SK-N-SH treated with all-trans-retinoic acid at 6 μM for 48 hours (cell line): Measurements from ENCODE around the gene DENND1A.
"Not testable (repeated sequence)": the region's sequence is repeated elsewhere in the genome, so short reads cannot be mapped to it uniquely, and the experiment has no call there.

Experiments
- ATAC-seq: fragments of 200-7000 bp; cut with Tn5 transposase; 3 replicates; pipeline ENCODE4 v1.9.1; 2020; ENCODE audit warnings: mild to moderate bottlenecking, moderate library complexity
- ARNTL ChIP-seq: fragments of 450-650 bp; formaldehyde crosslinking; IDR thresholded peaks from 2 replicates; pipeline ENCODE4 v1.5.0; 2020; ENCODE audit warnings: low read depth, mild to moderate bottlenecking, moderate library complexity, borderline replicate concordance
- BACH2 ChIP-seq: fragments of 250-450 bp; sonication (Bioruptor Pico); IDR thresholded peaks from 2 replicates; pipeline ENCODE4 v1.9.0; 2021; ENCODE audit warnings: mild to moderate bottlenecking, borderline replicate concordance
- CSDC2 ChIP-seq: fragments of 250-450 bp; sonication (Bioruptor Pico); IDR thresholded peaks from 2 replicates; pipeline ENCODE4 v1.5.0; 2020; ENCODE audit warnings: mild to moderate bottlenecking, moderate library complexity
- ISL1 ChIP-seq: fragments of 250-450 bp; sonication (Bioruptor Pico); IDR thresholded peaks from 2 replicates; pipeline ENCODE4 v2.1.2; 2022; ENCODE audit warnings: mild to moderate bottlenecking, moderate library complexity
- OSR1 ChIP-seq: fragments of 250-450 bp; sonication (Bioruptor Pico); IDR thresholded peaks from 2 replicates; pipeline ENCODE4 v1.8.0; 2022; ENCODE audit warnings: moderate library complexity, mild to moderate bottlenecking, inconsistent platforms
- RARB ChIP-seq: fragments of 250-450 bp; sonication (Bioruptor Pico); IDR thresholded peaks from 2 replicates; pipeline ENCODE4 v1.8.0; 2021; ENCODE audit warnings: mild to moderate bottlenecking, moderate library complexity
- SNAI2 ChIP-seq: fragments of 250-450 bp; sonication (Bioruptor Pico); IDR thresholded peaks from 2 replicates; pipeline ENCODE4 v1.5.0; 2020; ENCODE audit warnings: mild to moderate bottlenecking, moderate library complexity
- TCF4 ChIP-seq: fragments of 250-450 bp; sonication (Bioruptor Pico); IDR thresholded peaks from 2 replicates; pipeline ENCODE4 v1.8.0; 2021; ENCODE audit warnings: mild to moderate bottlenecking, moderate library complexity, borderline replicate concordance
- TOX ChIP-seq: fragments of 250-450 bp; sonication (Bioruptor Pico); IDR thresholded peaks from 2 replicates; pipeline ENCODE4 v1.8.0; 2021; ENCODE audit warnings: mild to moderate bottlenecking, moderate library complexity, borderline replicate concordance
- ZC3H10 ChIP-seq: fragments of 250-450 bp; sonication (Bioruptor Pico); IDR thresholded peaks from 2 replicates; pipeline ENCODE4 v1.5.1; 2021; ENCODE audit warnings: mild to moderate bottlenecking, moderate library complexity
- ZFP30 ChIP-seq: fragments of 450-650 bp; formaldehyde crosslinking; IDR thresholded peaks from 2 replicates; pipeline ENCODE4 v1.5.0; 2022; ENCODE audit warnings: mild to moderate bottlenecking, moderate library complexity
- ZNF565 ChIP-seq: fragments of 450-650 bp; formaldehyde crosslinking; conservative IDR thresholded peaks from 2 replicates; pipeline ENCODE4 v1.5.0; 2020; ENCODE audit warnings: low read depth, mild to moderate bottlenecking, moderate library complexity
- ZNF70 ChIP-seq: fragments of 450-650 bp; formaldehyde crosslinking; IDR thresholded peaks from 2 replicates; pipeline ENCODE4 v1.5.0; 2020; ENCODE audit warnings: mild to moderate bottlenecking, moderate library complexity
- ZNF8 ChIP-seq: fragments of 450-650 bp; formaldehyde crosslinking; IDR thresholded peaks from 2 replicates; pipeline ENCODE4 v1.5.0; 2020; ENCODE audit warnings: mild to moderate bottlenecking, moderate library complexity
- TF ChIP-seq, protein P1 (sequence below): fragments of 250-450 bp; sonication (Bioruptor Pico); IDR thresholded peaks from 2 replicates; pipeline ENCODE4 v1.8.0; 2020; ENCODE audit warnings: mild to moderate bottlenecking, moderate library complexity, borderline replicate concordance
- TF ChIP-seq, protein P2 (sequence below): fragments of 250-450 bp; sonication (Bioruptor Pico); IDR thresholded peaks from 2 replicates; pipeline ENCODE4 v1.8.0; 2021; ENCODE audit warnings: low read depth, mild to moderate bottlenecking, moderate library complexity, borderline replicate concordance
- TF ChIP-seq, protein P3 (sequence below): fragments of 250-450 bp; sonication (Bioruptor Pico); IDR thresholded peaks from 2 replicates; pipeline ENCODE4 v1.5.0; 2020; ENCODE audit warnings: mild to moderate bottlenecking, moderate library complexity
- TF ChIP-seq, protein P4 (sequence below): fragments of 250-450 bp; sonication (Bioruptor Pico); IDR thresholded peaks from 2 replicates; pipeline ENCODE4 v1.5.1; 2021; ENCODE audit warnings: mild to moderate bottlenecking, moderate library complexity

The DENND1A gene

DNA sequence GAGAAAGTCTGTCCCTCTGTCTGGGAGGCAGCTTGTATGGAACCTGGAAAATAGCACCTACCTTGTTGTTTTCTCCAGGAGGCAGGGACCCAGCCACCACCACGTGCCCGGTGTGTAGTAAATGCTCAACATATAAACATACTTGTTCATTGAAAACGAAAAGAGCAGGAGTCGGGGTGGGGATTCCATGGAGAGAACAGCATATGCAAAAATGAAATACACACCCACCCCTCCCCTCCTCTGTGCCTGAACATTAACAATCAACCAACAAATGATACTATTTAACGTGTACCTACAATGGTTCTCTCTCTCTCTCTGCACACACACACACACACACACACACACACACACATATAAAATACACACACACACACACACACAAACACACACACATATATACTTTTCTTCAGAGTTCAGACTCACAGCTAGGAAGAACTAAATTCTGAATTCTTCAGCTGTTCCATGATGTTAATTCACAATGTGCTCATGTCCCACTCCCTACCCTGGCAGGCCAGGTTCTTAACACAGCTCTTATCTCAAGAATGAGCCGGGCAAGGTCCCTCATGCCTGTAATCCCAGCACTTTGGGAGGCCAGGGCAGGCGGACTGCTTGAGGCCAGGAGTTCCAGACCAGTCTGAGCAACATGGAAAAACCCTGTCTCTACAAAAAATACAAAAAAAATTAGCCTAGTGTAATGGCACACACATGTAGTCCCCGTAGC is 16.3 kb upstream of the DENND1A start:
- TF ChIP-seq ISL1 (CRISPR knock-in tag) = no peak
- no peak for TF ChIP-seq ZNF565 (CRISPR knock-in tag)
- TF ChIP-seq, protein P1, sequence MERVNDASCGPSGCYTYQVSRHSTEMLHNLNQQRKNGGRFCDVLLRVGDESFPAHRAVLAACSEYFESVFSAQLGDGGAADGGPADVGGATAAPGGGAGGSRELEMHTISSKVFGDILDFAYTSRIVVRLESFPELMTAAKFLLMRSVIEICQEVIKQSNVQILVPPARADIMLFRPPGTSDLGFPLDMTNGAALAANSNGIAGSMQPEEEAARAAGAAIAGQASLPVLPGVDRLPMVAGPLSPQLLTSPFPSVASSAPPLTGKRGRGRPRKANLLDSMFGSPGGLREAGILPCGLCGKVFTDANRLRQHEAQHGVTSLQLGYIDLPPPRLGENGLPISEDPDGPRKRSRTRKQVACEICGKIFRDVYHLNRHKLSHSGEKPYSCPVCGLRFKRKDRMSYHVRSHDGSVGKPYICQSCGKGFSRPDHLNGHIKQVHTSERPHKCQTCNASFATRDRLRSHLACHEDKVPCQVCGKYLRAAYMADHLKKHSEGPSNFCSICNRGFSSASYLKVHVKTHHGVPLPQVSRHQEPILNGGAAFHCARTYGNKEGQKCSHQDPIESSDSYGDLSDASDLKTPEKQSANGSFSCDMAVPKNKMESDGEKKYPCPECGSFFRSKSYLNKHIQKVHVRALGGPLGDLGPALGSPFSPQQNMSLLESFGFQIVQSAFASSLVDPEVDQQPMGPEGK (CRISPR knock-in tag) = no peak
- no peak for TF ChIP-seq ZNF70 (CRISPR knock-in tag)
- no peak for TF ChIP-seq TCF4 (CRISPR knock-in tag)
- no peak for TF ChIP-seq BACH2
- TF ChIP-seq ZNF8 (CRISPR knock-in tag) = no peak
- no peak for TF ChIP-seq TOX (CRISPR knock-in tag)
- TF ChIP-seq, protein P2, sequence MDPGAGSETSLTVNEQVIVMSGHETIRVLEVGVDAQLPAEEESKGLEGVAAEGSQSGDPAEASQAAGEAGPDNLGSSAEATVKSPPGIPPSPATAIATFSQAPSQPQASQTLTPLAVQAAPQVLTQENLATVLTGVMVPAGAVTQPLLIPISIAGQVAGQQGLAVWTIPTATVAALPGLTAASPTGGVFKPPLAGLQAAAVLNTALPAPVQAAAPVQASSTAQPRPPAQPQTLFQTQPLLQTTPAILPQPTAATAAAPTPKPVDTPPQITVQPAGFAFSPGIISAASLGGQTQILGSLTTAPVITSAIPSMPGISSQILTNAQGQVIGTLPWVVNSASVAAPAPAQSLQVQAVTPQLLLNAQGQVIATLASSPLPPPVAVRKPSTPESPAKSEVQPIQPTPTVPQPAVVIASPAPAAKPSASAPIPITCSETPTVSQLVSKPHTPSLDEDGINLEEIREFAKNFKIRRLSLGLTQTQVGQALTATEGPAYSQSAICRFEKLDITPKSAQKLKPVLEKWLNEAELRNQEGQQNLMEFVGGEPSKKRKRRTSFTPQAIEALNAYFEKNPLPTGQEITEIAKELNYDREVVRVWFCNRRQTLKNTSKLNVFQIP (CRISPR knock-in tag) = no peak
- no peak for TF ChIP-seq ARNTL (CRISPR knock-in tag)
- TF ChIP-seq ZC3H10 (CRISPR knock-in tag) = no peak
- TF ChIP-seq, protein P3, sequence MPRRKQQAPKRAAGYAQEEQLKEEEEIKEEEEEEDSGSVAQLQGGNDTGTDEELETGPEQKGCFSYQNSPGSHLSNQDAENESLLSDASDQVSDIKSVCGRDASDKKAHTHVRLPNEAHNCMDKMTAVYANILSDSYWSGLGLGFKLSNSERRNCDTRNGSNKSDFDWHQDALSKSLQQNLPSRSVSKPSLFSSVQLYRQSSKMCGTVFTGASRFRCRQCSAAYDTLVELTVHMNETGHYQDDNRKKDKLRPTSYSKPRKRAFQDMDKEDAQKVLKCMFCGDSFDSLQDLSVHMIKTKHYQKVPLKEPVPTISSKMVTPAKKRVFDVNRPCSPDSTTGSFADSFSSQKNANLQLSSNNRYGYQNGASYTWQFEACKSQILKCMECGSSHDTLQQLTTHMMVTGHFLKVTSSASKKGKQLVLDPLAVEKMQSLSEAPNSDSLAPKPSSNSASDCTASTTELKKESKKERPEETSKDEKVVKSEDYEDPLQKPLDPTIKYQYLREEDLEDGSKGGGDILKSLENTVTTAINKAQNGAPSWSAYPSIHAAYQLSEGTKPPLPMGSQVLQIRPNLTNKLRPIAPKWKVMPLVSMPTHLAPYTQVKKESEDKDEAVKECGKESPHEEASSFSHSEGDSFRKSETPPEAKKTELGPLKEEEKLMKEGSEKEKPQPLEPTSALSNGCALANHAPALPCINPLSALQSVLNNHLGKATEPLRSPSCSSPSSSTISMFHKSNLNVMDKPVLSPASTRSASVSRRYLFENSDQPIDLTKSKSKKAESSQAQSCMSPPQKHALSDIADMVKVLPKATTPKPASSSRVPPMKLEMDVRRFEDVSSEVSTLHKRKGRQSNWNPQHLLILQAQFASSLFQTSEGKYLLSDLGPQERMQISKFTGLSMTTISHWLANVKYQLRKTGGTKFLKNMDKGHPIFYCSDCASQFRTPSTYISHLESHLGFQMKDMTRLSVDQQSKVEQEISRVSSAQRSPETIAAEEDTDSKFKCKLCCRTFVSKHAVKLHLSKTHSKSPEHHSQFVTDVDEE (CRISPR knock-in tag) = no peak
- TF ChIP-seq SNAI2 (CRISPR knock-in tag) = no peak
- ATAC-seq = no peak

DNA sequence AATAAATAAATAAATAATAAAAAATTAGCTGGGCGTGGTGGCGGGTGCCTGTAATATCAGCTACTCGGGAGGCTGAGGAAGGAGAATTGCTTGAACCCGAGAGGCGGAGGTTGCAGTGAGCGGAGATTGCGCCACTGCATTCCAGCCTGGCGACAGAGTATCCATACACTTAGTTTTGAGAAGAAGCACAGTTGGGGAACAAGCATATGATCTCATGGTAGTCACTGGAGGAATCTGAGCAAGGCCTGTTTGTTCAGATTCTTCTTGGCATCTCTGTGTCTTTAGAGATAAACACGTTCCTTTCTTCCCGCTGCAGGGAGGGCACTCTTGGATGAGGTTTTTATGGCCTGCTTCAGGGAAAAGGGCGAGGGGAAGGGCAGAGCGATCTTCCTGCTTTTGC is 15.6 kb upstream of the DENND1A start:
- TF ChIP-seq CSDC2 (CRISPR knock-in tag) = no peak
- TF ChIP-seq, protein P4, sequence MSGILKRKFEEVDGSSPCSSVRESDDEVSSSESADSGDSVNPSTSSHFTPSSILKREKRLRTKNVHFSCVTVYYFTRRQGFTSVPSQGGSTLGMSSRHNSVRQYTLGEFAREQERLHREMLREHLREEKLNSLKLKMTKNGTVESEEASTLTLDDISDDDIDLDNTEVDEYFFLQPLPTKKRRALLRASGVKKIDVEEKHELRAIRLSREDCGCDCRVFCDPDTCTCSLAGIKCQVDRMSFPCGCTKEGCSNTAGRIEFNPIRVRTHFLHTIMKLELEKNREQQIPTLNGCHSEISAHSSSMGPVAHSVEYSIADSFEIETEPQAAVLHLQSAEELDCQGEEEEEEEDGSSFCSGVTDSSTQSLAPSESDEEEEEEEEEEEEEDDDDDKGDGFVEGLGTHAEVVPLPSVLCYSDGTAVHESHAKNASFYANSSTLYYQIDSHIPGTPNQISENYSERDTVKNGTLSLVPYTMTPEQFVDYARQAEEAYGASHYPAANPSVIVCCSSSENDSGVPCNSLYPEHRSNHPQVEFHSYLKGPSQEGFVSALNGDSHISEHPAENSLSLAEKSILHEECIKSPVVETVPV = no peak
- TF ChIP-seq ZFP30 (CRISPR knock-in tag) = no peak
- TF ChIP-seq OSR1 (CRISPR knock-in tag) = no peak
- no peak for TF ChIP-seq ZC3H10 (CRISPR knock-in tag)
- no peak for TF ChIP-seq RARB (CRISPR knock-in tag)
- TF ChIP-seq, protein P3 (CRISPR knock-in tag) = no peak
- no peak for TF ChIP-seq SNAI2 (CRISPR knock-in tag)
- TF ChIP-seq ZNF565 (CRISPR knock-in tag) = no peak
- TF ChIP-seq, protein P2 (CRISPR knock-in tag) = no peak
- TF ChIP-seq ZNF8 (CRISPR knock-in tag) = no peak
- TF ChIP-seq ISL1 (CRISPR knock-in tag) = no peak
- no peak for ATAC-seq

DNA sequence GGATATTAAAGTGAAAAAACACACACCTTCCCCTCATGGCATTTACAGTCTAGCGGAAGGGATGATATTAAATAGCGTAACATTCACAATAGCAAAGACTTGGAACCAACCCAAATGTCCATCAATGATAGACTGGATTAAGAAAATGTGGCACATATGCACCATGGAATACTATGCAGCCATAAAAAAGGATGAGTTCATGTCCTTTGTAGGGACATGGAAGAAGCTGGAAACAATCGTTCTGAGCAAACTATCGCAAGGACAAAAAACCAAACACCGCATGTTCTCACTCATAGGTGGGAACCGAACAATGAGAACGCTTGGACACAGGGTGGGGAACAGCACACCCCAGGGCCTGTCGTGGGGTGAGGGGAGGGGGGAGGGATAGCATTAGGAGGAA is 14.5 kb upstream of the DENND1A start:
- not testable (repeated sequence) for ATAC-seq
